C4-2B (cell line): ENCODE results near the gene SLC8A1.

Experiments used
- H3K27ac ChIP-seq: fragments of 450-650 bp; 2 replicates; pipeline ENCODE4 v1.5.1; 2017
- ZFX ChIP-seq: fragments of 450-650 bp; IDR thresholded peaks from 2 replicates; pipeline ENCODE4 v1.6.1; 2017
- TF ChIP-seq, protein P1 (sequence below): fragments of 450-650 bp; conservative IDR thresholded peaks from 2 replicates; pipeline ENCODE4 v1.5.1; 2017; ENCODE audit warnings: mild to moderate bottlenecking

The SLC8A1 gene

DNA sequence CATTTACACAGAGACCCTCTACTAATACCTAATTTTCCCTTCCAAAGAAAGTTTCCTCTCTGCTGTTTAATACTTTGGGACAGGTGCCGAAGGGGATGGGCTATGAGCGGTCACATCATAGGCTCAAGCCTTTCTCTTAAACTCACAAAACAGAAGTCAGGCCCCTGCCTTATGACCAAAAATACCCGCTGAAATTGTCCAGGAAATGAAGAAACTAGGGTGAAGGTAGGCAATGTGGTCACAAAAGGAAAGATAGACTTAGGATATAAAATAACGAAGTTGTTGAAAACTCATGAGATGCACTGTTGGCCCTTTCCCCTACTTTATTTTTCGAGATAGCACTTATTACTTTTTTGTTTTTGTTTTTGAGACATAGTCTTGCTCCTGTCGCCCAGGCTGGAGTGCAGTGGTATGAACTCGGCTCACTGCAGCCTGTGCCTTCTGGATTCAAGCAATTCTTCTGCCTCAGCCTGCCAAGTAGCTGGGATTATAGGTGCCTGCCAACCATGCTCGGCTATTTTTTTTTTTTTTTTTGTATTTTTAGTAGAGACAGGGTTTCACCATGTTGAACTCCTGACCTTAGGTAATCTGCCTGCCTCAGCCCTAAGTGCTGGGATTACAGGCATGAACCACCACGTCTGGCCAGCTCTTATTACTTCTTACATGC, 16.3 kb downstream of the SLC8A1 start:
- no peak overlapping the region for H3K27ac ChIP-seq
- TF ChIP-seq, protein P1, sequence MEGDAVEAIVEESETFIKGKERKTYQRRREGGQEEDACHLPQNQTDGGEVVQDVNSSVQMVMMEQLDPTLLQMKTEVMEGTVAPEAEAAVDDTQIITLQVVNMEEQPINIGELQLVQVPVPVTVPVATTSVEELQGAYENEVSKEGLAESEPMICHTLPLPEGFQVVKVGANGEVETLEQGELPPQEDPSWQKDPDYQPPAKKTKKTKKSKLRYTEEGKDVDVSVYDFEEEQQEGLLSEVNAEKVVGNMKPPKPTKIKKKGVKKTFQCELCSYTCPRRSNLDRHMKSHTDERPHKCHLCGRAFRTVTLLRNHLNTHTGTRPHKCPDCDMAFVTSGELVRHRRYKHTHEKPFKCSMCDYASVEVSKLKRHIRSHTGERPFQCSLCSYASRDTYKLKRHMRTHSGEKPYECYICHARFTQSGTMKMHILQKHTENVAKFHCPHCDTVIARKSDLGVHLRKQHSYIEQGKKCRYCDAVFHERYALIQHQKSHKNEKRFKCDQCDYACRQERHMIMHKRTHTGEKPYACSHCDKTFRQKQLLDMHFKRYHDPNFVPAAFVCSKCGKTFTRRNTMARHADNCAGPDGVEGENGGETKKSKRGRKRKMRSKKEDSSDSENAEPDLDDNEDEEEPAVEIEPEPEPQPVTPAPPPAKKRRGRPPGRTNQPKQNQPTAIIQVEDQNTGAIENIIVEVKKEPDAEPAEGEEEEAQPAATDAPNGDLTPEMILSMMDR: no peak
- no peak for TF ChIP-seq ZFX

DNA sequence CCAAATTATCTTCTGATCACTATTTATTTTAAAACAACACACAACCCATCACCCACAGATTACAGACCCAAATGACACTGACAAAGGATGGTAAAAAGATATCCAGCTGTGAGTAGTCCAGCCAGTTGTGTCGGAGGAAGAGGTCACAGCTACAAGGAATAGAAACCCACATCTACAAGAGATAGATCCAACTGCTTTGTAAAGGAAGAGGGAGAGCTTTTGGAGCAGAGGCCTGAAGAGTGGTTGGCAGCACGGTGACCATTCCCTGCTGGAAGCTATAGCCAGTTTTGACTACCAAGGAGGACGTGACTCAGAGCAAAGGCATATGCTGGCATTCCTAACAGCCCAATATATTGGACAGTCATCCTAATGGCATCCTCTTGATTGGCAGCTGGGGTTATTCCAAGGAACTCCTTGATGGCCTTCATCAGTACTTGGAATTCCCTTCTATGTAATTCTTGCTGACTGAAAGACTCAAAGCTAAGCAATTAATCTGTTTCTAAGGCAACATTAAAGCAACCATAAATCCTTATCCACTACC, 17.1 kb downstream of the SLC8A1 start:
- no peak for TF ChIP-seq ZFX
- TF ChIP-seq, protein P1: no peak

DNA sequence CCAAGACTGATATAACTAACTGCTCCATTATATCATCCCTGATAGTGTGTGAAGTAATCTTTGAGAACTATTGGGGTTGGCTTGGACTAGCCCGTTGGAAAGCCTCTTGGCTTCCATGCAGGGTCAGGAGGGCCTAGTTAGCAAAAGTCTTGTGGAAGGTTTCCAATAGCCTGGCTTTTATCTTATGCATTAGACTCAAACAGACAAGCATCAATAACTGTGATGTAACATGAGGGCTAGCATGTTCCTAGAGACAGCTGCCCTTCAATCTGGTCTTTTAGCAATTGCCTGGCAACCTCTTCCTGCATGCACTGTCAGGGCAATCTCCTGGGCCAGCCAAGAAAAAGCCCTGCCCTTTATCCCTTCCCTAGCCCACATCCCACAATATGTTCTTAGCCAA, 18.2 kb downstream of the SLC8A1 start:
- no peak for TF ChIP-seq ZFX
- TF ChIP-seq, protein P1: no peak
- no peak overlapping the region for H3K27ac ChIP-seq

More for the DNA sequence above, 17.1 kb downstream of the SLC8A1 start:
- no peak overlapping the region for H3K27ac ChIP-seq

- H3K27ac ChIP-seq: no peak overlapping the region
- TF ChIP-seq, protein P1: no peak
- no peak for TF ChIP-seq ZFX
These were observed 18.9 kb downstream of the SLC8A1 start for GRCh38 chr2:40432921-40433483.

DNA sequence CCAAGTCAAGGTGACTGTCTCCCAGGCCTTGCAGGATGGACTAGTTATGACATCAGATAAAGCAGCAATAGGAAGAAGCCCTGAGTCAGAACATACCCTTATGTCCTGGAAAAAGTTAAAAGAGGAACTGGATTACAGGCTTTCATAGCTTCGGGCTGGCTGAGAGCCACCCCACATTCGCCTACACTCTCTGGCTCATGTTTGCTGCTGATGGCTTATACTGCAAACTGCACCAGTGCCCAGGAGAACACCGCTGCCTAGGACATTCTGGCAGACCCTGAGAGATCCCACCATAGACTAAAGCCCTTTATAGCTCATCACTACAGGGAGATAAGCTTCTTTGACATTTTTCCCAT, 20.3 kb downstream of the SLC8A1 start:
- TF ChIP-seq, protein P1: no peak
- TF ChIP-seq ZFX: no peak
- H3K27ac ChIP-seq: no peak overlapping the region

GRCh38 chr2:40430776-40431599, 20.9 kb downstream of the SLC8A1 start:
- H3K27ac ChIP-seq: no peak overlapping the region
- TF ChIP-seq ZFX: no peak
- TF ChIP-seq, protein P1: no peak

GRCh38 chr2:40428439-40428838, 23.5 kb downstream of the SLC8A1 start:
- H3K27ac ChIP-seq: no peak overlapping the region
- TF ChIP-seq, protein P1: no peak
- TF ChIP-seq ZFX: no peak
